OCI-LY7 (cell line): ENCODE results near the gene PRADC1.

ENCODE experiments used
- CTCF ChIP-seq: fragments of 200-600 bp; sonication (generic); conservative IDR thresholded peaks from 2 replicates; pipeline ENCODE4 v1.5.1; 2014; ENCODE audit warnings: mild to moderate bottlenecking, antibody characterized with exemption, low read length, moderate library complexity, mixed read lengths
- EZH2phosphoT487 ChIP-seq: fragments of 200-600 bp; sonication (generic); IDR thresholded peaks from 2 replicates; pipeline ENCODE4 v1.6.1; 2018; ENCODE audit warnings: low read depth, borderline replicate concordance, mild to moderate bottlenecking, mixed run types, antibody characterized with exemption, low read length, moderate library complexity, mixed read lengths

- TF ChIP-seq CTCF (no peak), EZH2phosphoT487 (no peak)
Measured at GRCh38 chr2:73217160-73217559, 15.9 kb downstream of the PRADC1 start.
